PFSK-1 (cell line): ENCODE measurements around the gene KIF19.

Experiments
- POLR2AphosphoS5 ChIP-seq: IDR thresholded peaks from 2 replicates; pipeline ENCODE4 v1.6.1; 2012; ENCODE audit warnings: low read depth, mild to moderate bottlenecking, control low read depth, low read length, moderate library complexity
- REST ChIP-seq, 2 experiments: IDR thresholded peaks; 2 replicates each; pipeline versions ENCODE4 v1.6.1 to v1.8.0; 2011 to 2012; ENCODE audit warnings: low read depth in 2 of 2, low read length in 2 of 2, control low read depth in 1 of 2, inconsistent platforms in 1 of 2, mild to moderate bottlenecking in 1 of 2, moderate library complexity in 1 of 2; ENCODE audit not compliant: insufficient read depth in 1 of 2

GRCh38 chr17:74314877-74315276, 11.1 kb upstream of the KIF19 start:
- TF ChIP-seq REST (IDR thresholded peaks at IDR 0.05; ENCODE audit: insufficient read depth in 1 of 2, low read depth in 2 of 2, low read length in 2 of 2) (no peak), POLR2AphosphoS5 (no peak)
